CD14-positive monocyte (primary cell): ENCODE data around the gene B3GNT9. TPM values are rescaled to one million over a fixed set of nuclear protein-coding genes. Genes with fewer than 3 reads are reported as not detected.

ENCODE experiments used
- DNase-seq, 3 donors: peaks; one replicate each; pipeline ENCODE4 v3.0.0-alpha.2; 2011 to 2022
- H2AFZ ChIP-seq: 2 replicates; pipeline ENCODE4 v1.6.0; 2012; ENCODE audit warnings: mild to moderate bottlenecking, low read depth, low read length, inconsistent platforms; ENCODE audit not compliant: insufficient read depth, poor library complexity, severe bottlenecking
- H3K27ac ChIP-seq, 2 donors: 1 replicate in 1 of 2; 2 replicates in 1 of 2; pipeline ENCODE4 v1.5.1; 2012 to 2013; ENCODE audit warnings: low read length in 2 of 2, control low read depth in 1 of 2, inconsistent platforms in 1 of 2, low read depth in 1 of 2, mild to moderate bottlenecking in 1 of 2
- H3K27me3 ChIP-seq, 2 donors: one replicate each; pipeline versions ENCODE4 v1.6.0 to v1.6.1; 2011 to 2013; ENCODE audit warnings: low read length in 2 of 2; ENCODE audit not compliant: control insufficient read depth in 2 of 2, insufficient read depth in 2 of 2
- H3K36me3 ChIP-seq, 2 donors: replicated peaks in 1 of 2; 1 replicate in 1 of 2; 2 replicates in 1 of 2; pipeline versions ENCODE4 v1.5.1 to v1.6.1; 2012 to 2013; ENCODE audit warnings: low read length in 2 of 2, control low read depth in 1 of 2, inconsistent platforms in 1 of 2, mild to moderate bottlenecking in 1 of 2; ENCODE audit not compliant: insufficient read depth in 2 of 2, control insufficient read depth in 1 of 2
- H3K4me1 ChIP-seq, 2 donors: 1 replicate in 1 of 2; 2 replicates in 1 of 2; pipeline versions ENCODE4 v1.5.1 to v1.6.1; 2012 to 2013; ENCODE audit warnings: low read length in 2 of 2, control low read depth in 1 of 2, inconsistent platforms in 1 of 2, mild to moderate bottlenecking in 1 of 2, moderate library complexity in 1 of 2; ENCODE audit not compliant: insufficient read depth in 2 of 2, control insufficient read depth in 1 of 2
- H3K4me2 ChIP-seq: replicated peaks from 2 replicates; pipeline ENCODE3; 2012; ENCODE audit warnings: low read length, moderate library complexity, mild to moderate bottlenecking; ENCODE audit not compliant: poor library complexity, severe bottlenecking; ENCODE audit errors: extremely low read depth
- H3K4me3 ChIP-seq, 3 experiments: fragments of 200-600 bp in 1 of 3; sonication (generic) in 1 of 3; replicated peaks in 1 of 3; 1 replicate in 2 of 3; 2 replicates in 1 of 3; pipeline ENCODE4 v1.5.1; 2011 to 2013; ENCODE audit warnings: low read length in 3 of 3, mild to moderate bottlenecking in 3 of 3, control low read depth in 2 of 3, low read depth in 2 of 3, inconsistent platforms in 1 of 3, moderate library complexity in 1 of 3
- H3K79me2 ChIP-seq: 2 replicates; pipeline ENCODE4 v1.6.0; 2012; ENCODE audit warnings: mild to moderate bottlenecking, control low read depth, inconsistent platforms, low read length, moderate library complexity; ENCODE audit not compliant: insufficient read depth
- H3K9ac ChIP-seq: 2 replicates; pipeline ENCODE4 v1.6.0; 2017; ENCODE audit warnings: low read length, mild to moderate bottlenecking; ENCODE audit not compliant: insufficient read depth, poor library complexity, severe bottlenecking
- H3K9me3 ChIP-seq, 2 donors: replicated peaks in 1 of 2; 1 replicate in 1 of 2; 2 replicates in 1 of 2; pipeline versions ENCODE4 v1.5.1 to v1.6.1; 2012 to 2013; ENCODE audit warnings: low read length in 2 of 2, control low read depth in 1 of 2; ENCODE audit not compliant: control insufficient read depth in 1 of 2, insufficient read depth in 1 of 2
- H4K20me1 ChIP-seq: 2 replicates; pipeline ENCODE4 v1.6.0; 2012; ENCODE audit warnings: mild to moderate bottlenecking, low read length, control low read depth, moderate library complexity; ENCODE audit not compliant: insufficient read depth
- H3K27ac Mint-ChIP-seq, 7 donors: one replicate each; pipeline ENCODE4 v1.8.0; 2020; ENCODE audit warnings: mild to moderate bottlenecking in 7 of 7, mixed read lengths in 7 of 7, moderate library complexity in 6 of 7, inconsistent platforms in 2 of 7
- H3K27me3 Mint-ChIP-seq, 3 donors: one replicate each; pipeline ENCODE4 v1.8.0; 2021 to 2022; ENCODE audit warnings: low read depth in 3 of 3, mild to moderate bottlenecking in 3 of 3, mixed read lengths in 3 of 3, moderate library complexity in 3 of 3, inconsistent platforms in 1 of 3
- H3K36me3 Mint-ChIP-seq, 2 donors: one replicate each; pipeline ENCODE4 v1.8.0; 2020; ENCODE audit warnings: mixed read lengths in 2 of 2, inconsistent platforms in 1 of 2, mild to moderate bottlenecking in 1 of 2
- H3K4me1 Mint-ChIP-seq: one replicate; pipeline ENCODE4 v1.8.0; 2020; ENCODE audit warnings: mild to moderate bottlenecking, mixed read lengths
- H3K4me3 Mint-ChIP-seq, 2 donors: one replicate each; pipeline ENCODE4 v1.8.0; 2020; ENCODE audit warnings: mild to moderate bottlenecking in 2 of 2, mixed read lengths in 2 of 2, moderate library complexity in 1 of 2
- H3K9me3 Mint-ChIP-seq, 7 donors: one replicate each; pipeline ENCODE4 v1.8.0; 2020 to 2022; ENCODE audit warnings: mixed read lengths in 7 of 7, mild to moderate bottlenecking in 6 of 7, moderate library complexity in 6 of 7, inconsistent platforms in 2 of 7
- WGBS: methylation state at CpG from one replicate; pipeline ENCODE4 v1.1.5; 2013; ENCODE audit warnings: missing lambda C conversion rate; ENCODE audit not compliant: insufficient coverage; 5-methylcytosine and 5-hydroxymethylcytosine counted together
- intact Hi-C, 2 donors: fragments of 100-400 bp; cut with micrococcal nuclease; formaldehyde crosslinking; loops; one replicate each; pipeline versions ENCODE4 v1.15.0 to v1.15.1; 2023
- polyA plus RNA-seq, 3 donors: library from polyadenylated mRNA; depleted of rRNA in 1 of 3; unstranded in 2 of 3; stranded (reverse) in 1 of 3; fragments of 300-500 nt in 2 of 3; fragments of >200 nt in 1 of 3; fragmentation: Illumina TruSeq in 2 of 3; gene quantifications; 1 replicate in 2 of 3; 2 replicates in 1 of 3; pipeline ENCODE4 v1.2.3, GENCODE V29; 2012 to 2021
- TF ChIP-seq, protein P1 (sequence below): fragments of 200-600 bp; IDR thresholded peaks from one replicate; pipeline ENCODE4 v1.8.0; 2022; ENCODE audit warnings: antibody characterized with exemption, mild to moderate bottlenecking

B3GNT9 gene
- polyA plus RNA-seq, 3 donors = 0.10 to 0.67 (median 0.20) TPM

DNA sequence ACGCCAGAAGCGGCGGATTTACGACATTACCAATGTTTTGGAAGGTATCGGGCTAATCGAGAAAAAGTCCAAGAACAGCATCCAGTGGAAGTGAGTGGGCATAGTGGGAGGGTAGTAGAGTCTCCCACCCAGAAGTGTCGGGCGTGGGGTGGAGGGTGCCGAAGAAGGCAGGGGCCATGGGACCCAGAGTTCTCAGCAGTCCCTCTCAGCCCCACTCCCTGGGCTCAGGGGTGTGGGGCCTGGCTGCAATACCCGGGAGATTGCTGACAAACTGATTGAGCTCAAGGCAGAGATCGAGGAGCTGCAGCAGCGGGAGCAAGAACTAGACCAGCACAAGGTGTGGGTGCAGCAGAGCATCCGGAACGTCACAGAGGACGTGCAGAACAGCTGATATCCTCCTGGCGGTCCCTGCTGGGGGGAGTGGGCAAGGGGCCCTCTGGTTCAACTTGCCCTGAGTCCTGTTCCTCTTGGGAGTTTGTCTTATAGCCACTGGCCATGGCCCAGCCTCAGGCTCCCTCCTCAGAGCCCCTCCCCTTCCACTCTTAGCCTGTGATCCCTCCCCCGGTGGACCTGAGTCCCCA is 42.1 kb upstream of the B3GNT9 start:
- H3K4me3 ChIP-seq = peak overlapping the region; percentile 81 to 99 (median 95)
- peak overlapping the region; percentile 95 for H3K9ac ChIP-seq
- H3K79me2 ChIP-seq = peaks cover 30% of the 10 kb centered on the region
- peaks cover 37 to 41% of the 10 kb centered on the region in 2 donors for H3K36me3 ChIP-seq
- intact Hi-C loops = loop anchor here (2.0 to 5.0 kb wide), 3 partner anchors 32 to 54 kb away; partner anchors contain the start of genes FHOD1 (in 2 of the 2) and TMEM208 (in 2 of the 2)
- H3K4me3 Mint-ChIP-seq = peak overlapping the region; percentile 83 to 88
- H4K20me1 ChIP-seq = peaks cover 58% of the 10 kb centered on the region
- H3K27me3 Mint-ChIP-seq = no peaks in the 10 kb centered on the region
- peaks cover 0 to 2% (median 0%) of the 10 kb centered on the region in 7 donors for H3K9me3 Mint-ChIP-seq
- peak overlapping the region; percentile 88 for H2AFZ ChIP-seq
- H3K9me3 ChIP-seq = no peaks in the 10 kb centered on the region
- 65% methylated on average over 5 of the region's 17 CpGs for WGBS
- peaks cover 18 to 20% of the 10 kb centered on the region in 2 donors for H3K4me1 ChIP-seq
- DNase-seq = no peak
- TF ChIP-seq, protein P1, sequence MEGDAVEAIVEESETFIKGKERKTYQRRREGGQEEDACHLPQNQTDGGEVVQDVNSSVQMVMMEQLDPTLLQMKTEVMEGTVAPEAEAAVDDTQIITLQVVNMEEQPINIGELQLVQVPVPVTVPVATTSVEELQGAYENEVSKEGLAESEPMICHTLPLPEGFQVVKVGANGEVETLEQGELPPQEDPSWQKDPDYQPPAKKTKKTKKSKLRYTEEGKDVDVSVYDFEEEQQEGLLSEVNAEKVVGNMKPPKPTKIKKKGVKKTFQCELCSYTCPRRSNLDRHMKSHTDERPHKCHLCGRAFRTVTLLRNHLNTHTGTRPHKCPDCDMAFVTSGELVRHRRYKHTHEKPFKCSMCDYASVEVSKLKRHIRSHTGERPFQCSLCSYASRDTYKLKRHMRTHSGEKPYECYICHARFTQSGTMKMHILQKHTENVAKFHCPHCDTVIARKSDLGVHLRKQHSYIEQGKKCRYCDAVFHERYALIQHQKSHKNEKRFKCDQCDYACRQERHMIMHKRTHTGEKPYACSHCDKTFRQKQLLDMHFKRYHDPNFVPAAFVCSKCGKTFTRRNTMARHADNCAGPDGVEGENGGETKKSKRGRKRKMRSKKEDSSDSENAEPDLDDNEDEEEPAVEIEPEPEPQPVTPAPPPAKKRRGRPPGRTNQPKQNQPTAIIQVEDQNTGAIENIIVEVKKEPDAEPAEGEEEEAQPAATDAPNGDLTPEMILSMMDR = no peak
- H3K27ac ChIP-seq = peak overlapping the region; percentile 53 to 87
- no peaks in the 10 kb centered on the region for H3K27me3 ChIP-seq
- peaks cover 35 to 47% of the 10 kb centered on the region in 2 donors for H3K36me3 Mint-ChIP-seq
- H3K4me1 Mint-ChIP-seq = peaks cover 34% of the 10 kb centered on the region
- peak overlapping the region; percentile 79 to 88 (median 83) for H3K27ac Mint-ChIP-seq
- H3K4me2 ChIP-seq = peak overlapping the region; percentile 83

DNA sequence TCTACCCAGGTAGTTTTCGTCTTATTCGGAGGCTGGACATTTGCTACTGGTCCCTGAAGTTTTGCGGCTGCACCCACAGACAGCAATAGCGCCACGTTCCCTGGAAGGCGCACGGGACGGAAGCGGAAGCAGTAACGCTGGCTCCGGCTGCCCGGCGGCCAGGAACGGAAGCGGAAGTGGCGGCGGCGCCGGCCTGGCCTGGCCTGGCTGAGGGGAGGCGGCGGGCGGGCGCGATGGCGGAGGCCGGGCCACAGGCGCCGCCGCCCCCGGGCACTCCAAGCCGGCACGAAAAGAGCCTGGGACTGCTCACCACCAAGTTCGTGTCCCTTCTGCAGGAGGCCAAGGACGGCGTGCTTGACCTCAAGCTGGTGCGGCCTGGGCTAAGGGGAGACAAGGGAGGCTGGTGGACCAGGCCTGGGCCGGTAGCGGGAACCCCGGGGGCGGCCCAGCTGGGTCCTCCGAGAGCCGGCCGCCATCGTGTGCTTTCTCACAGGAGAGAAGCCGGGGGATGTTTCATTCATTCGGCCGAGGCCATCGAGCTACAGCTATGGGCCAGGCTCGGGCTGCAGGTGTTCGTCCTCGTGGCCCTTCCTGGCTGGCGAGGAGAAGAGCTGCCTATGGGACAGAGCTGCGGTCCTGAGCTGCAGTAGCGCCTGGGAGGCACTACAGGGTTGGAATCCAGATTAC is 41.3 kb upstream of the B3GNT9 start, which contains the start of gene E2F4:
TSS of gene E2F4 (plus strand) at position 161 of the 687 bp plus-strand sequence. CDS start at position 234, 73 bp downstream.
- Mint-ChIP-seq H3K27me3 (peaks cover 0 to under 1% (median 0%) of the 10 kb centered on the region in 3 donors), H3K9me3 (peaks cover 0 to 2% (median 0%) of the 10 kb centered on the region in 7 donors), H3K4me3 (peak within 1 kb of the TSS; percentile 83 to 88), H3K4me1 (peaks cover 30% of the 10 kb centered on the region), H3K27ac (peak within 1 kb of the TSS; percentile 79 to 88 (median 83)), H3K36me3 (peaks cover 31 to 39% of the 10 kb centered on the region in 2 donors)
- intact Hi-C loops = loop anchor here (2.0 to 5.0 kb wide), 3 partner anchors 31 to 55 kb away; partner anchors contain the start of genes FHOD1 (in 2 of the 2) and TMEM208 (in 2 of the 2)
- H3K4me1 ChIP-seq = peaks cover 18 to 20% of the 10 kb centered on the region in 2 donors
- 0% methylated on average over 54 of the region's 54 CpGs for WGBS
- peak within 1 kb of the TSS; percentile 88 for H2AFZ ChIP-seq
- peak within 1 kb of the TSS; percentile 81 to 99 (median 95) for H3K4me3 ChIP-seq
- H3K36me3 ChIP-seq = peaks cover 30 to 33% of the 10 kb centered on the region in 2 donors
- H3K27me3 ChIP-seq = no peaks in the 10 kb centered on the region
- H3K27ac ChIP-seq = peak within 1 kb of the TSS; percentile 53 to 87
- no peaks in the 10 kb centered on the region for H3K9me3 ChIP-seq
- TF ChIP-seq, protein P1 = no peak
- peak; percentile 92 to 94 (median 93) for DNase-seq
- peak within 1 kb of the TSS; percentile 95 for H3K9ac ChIP-seq
- H3K79me2 ChIP-seq = peaks cover 30% of the 10 kb centered on the region
- H3K4me2 ChIP-seq = peak within 1 kb of the TSS; percentile 83
- peaks cover 50% of the 10 kb centered on the region for H4K20me1 ChIP-seq
